Measurements from ENCODE around the gene FUT6.

GRCh38 chr19:5880604-5881078 is 41.1 kb upstream of the FUT6 start:
- TF ChIP-seq CTBP1 (IDR thresholded peaks at IDR 0.05; ENCODE audit: borderline replicate concordance) (no peak), BHLHE40 (IDR thresholded peaks at IDR 0.05; ENCODE audit: borderline replicate concordance) (no peak), FOXM1 (IDR thresholded peaks at IDR 0.05; ENCODE audit: borderline replicate concordance) (no peak), TARDBP (IDR thresholded peaks at IDR 0.05) (no peak), PKNOX1 (IDR thresholded peaks at IDR 0.05) (no peak), FOXK2 (IDR thresholded peaks at IDR 0.05) (no peak), LEF1 (IDR thresholded peaks at IDR 0.05; ENCODE audit: borderline replicate concordance) (no peak)
